IPS-NIHi11 (cell line): ENCODE measurements around the gene CLASP1.

ENCODE experiments used
- DNase-seq: peaks from one replicate; pipeline ENCODE4 v3.0.0; 2012; ENCODE audit warnings: mixed read lengths, low spot score

CLASP1 gene

DNA sequence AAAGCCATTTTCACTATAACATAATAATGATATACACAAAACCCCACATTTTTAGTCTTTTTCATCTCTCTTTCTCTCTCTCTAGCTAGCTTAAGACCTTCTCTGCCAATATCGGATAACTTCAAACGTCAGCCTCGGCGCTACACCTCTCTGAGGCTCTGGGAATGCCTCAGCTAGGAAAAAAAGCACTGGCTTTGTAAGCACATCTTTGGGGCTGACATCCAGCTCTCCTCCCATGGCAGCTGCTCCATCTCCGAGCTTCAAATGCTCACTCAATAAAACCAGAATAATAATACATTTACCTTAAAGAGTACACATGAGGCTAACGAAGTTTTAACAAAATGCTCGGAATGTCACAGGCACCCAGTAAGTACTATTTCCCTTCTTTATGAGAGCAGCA lies 107.8 kb downstream of the CLASP1 start:
- DNase-seq = no peak

DNA sequence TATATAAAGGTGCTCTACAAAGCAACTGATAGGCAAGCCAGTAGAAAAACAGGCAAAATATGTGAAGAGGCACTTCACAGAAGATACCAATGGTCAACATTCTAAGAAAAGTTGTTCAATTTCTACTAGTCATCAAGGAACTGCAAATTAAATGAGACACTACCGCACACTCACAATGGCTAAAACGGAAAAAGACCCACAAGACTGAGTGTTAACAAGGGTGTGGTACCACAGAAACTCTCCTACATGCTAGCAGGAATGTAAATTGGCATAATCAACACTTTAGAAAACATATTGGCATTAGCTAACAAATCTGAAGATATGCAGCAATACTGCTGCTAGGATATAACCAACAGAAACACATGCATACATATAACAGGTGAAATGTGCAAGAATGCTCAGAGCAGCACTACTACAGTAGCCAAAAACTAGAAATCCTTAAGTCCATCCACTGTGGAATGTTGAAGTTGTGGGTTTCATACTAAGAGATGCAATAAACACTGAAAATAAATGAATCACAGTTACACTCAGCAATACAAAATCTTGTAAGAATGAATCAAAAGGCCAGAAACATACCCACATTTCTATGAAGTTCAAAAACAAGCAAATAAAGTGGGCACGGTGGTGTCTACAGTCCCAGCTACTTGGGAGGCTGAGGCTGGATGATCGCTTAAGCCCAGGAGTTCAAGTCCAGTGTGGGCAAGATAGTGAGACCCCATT lies 109.4 kb downstream of the CLASP1 start:
- DNase-seq = no peak

DNA sequence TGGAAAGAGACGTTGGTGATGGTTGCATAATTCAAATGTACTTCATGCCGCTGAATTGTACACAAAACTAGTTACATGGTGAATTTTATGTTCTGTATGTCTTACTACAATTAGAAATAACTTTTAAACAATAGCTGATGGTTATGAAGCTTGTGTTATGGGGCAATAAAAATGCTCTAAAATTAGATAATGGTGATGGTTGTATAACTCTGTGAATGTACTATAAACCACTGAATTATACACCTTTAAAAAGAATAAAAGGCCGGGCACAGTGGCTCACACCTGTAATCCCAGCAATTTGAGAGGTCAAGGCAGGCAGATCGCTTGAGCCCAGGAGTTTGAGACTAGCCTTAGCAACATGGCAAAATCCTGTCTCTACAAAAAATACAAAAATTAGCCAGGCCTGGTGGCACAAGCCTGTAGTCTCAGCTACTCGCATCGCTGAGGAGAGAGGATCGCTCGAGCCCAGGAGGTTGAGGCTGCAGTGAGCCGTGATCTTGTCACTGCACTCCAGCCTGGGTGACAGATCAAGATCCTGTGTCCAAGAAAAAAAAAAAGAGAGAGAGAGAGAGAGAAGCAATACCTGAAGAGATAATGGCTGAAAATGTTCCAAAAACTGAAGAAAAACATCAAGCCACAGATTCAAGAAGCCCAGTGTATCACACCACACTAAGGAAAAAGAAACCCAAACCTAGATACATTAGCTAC lies 112.3 kb downstream of the CLASP1 start:
- no peak for DNase-seq

DNA sequence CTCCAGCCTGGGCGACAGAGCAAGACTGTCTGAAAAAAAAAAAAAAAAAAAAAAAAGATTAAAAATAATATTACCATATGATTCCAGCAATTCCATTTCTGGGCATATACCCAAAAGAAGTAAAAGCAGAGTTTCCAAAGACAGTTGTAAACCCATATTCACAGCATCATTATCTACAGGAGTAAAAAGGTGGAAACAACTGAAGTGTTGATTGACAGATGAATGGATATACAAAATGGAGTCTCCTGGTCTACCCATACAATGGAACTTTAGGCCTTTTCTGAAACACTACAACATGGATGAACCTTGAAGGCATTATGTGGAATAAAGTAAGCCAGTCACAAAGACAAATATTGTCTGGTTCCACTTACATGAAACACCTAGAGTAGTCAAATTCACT lies 112.9 kb downstream of the CLASP1 start:
- no peak for DNase-seq

DNA sequence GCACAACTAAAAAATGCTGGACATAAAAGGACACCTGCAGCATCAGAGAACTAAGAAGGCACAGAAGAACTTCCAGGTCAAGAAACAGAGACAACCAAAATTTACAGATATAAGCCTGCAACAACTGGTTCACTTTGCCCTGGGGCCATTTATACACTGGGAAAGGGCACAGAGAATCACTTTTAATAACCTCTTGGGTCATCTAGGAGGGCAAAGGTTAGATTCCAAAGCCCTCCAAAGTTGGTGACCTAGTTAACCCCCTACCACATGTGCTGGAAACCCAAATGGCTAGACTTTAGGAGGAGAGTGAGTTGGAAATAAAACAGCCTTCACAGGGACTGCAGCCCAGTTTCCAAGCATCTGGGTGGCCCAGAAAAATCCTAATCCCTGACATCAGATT lies 115.3 kb downstream of the CLASP1 start:
- DNase-seq = no peak

DNA sequence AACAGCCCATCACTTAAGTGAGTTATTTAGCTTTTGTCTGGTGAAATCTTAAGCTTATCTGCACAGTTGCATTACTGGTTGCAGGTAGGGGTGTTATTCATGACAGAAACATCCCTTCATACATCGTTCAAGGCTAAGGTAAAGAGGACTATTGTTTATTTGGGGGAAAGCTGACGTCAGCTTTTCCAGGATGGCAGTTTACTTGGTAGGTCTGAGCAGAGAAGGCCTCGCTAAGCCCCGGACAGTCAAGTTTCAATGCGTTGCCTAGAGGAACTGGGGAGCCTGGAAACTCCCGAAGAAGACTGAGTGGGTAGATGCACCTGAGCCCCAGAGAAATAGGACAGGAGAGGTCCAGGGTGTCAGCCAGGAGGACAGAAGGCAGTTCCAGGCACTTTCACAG lies 116.4 kb downstream of the CLASP1 start:
- DNase-seq = peak; percentile 58

DNA sequence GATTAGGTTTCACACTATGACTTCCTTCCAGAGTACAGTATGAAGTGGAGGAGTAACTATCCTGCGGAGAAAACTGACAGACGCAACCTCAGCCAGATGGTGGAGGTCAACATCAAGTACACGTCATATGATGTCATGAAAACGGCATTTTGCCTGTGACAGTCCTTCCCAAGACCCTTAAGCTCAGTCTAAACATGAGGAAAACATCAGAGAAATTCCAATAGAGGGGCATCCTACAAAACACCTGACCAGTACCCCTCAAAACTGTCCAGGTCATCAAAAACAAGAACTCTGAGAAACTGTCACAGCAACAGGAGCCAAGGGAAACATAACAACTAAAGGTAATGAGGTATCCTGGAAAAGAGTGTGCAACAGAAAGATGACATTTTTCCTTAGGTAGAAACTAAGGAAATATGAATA lies 116.9 kb downstream of the CLASP1 start:
- DNase-seq = no peak

DNA sequence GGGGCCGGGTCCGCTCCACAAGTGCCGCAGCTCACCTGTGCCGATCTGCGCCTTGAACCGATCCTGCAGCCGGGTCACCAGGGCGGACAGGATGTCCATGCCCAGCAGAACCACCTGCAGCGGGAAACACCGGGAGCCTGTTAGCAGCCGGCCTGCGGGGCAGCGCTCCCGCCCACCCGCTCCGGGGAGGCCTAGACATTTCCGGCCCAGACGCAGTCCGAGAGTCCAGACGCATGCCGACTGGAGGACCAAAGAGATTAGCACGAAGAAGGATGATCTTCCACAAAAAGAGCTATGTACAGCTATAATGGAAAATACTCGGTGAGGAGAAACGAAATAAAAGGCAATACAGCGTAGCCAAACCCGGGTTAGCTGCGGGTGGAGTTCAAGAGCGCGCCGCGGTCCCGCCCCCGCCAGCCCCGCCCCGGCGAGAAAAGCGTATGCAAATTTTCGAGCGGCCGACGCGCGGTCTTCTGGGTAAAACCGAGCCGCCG lies 119.0 kb downstream of the CLASP1 start:
- DNase-seq = peak; percentile 78

DNA sequence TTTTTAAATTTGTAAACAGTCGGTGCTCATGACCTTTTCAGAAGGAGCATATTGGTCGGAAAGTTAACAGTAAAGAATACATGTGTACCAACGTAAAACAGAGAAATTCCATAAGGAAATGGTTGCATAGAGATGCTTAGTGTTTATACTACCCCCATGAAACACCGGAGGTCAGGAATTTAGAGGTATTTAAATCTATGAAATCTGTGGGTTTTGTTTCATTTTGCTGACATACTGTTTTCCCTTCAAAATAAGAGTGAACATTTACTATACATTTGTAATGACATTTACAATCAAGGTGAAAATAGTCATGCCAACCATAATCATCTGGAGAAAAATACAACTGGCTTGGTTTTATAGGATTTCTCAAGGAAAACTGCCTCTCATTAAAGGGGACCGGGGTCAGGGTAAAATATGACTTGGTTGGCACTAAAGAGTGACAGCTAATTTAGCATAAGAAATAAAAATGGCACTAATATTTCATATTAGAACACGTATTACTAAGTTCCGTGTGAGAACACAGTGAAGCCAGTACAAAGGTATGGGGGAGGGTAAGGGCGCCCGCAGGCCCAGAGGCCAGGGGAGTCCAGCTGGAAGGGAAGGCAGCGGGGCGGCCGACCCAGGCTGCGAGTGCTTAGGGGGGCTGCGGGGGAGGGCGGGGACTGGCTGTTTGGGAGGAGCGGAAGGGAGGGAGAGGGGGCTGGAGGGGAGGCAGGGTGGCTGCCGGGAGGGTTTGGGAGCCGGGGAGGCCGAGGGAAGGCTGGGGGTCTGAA lies 119.6 kb downstream of the CLASP1 start:
- DNase-seq = peak; percentile 86

DNA sequence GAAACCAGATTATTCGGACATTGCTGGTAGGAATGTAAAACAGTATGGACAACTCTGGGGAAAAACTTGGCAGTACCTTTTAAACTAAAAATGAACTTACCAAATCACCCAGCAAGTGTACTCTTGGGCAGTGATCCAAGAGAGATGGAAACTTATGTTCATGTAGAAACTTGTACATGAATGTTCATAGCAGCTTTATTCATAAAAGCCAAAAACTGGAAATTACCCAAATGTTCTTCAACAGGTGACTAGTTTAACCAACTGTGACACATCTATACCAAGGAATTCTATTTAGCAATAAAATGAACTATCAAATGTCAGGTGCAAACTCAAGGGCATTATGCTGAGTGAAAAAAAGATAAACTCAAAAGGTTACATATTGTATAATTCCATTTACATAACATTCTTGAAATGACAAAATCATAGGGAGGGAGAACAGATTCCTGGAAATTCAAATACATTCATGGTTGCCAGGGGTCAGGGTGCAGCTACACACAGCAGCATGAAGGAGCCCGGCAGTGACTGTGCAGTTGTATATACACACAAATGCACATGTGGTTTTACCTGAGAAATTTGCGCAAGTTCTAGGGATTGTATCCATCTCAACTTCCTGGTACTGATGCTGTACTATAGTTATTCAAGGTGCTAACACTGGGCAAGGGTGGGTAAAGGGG lies 122.1 kb downstream of the CLASP1 start:
- no peak for DNase-seq

DNA sequence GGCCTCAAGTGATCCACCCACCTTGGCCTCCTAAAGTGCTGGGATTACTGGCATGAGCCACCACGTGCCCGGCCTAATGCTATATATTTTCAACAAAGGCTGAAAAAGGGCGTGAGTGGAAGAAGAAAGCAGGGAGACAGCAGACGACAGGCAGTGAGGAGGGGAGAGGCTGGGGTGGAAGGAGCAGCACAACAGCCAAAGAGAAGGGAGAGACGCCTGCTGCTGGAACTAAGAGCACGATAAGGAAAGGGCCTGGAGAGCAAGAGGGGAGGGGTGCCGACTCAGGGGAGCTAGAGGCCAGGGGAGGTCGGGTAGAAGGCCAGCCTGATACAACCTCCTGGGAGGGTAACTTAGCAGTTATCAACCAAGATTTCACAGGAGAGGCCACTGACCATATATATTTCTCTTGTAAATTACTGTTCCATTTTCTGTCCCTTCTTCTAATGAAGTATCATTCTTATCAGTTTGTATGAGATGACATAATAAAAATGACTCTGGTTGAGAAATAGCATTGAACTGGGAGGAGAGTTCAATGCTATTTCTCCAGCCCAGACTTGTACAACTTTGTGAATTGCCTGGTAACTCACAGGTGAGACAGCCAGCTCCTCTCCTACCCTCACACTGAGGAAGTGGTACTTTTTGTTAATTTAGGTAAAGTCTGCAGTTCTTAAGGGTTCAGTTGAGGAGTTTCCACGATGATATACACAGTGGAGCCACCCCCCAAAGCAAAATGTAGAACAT lies 124.4 kb downstream of the CLASP1 start:
- DNase-seq = peak; percentile 38

DNA sequence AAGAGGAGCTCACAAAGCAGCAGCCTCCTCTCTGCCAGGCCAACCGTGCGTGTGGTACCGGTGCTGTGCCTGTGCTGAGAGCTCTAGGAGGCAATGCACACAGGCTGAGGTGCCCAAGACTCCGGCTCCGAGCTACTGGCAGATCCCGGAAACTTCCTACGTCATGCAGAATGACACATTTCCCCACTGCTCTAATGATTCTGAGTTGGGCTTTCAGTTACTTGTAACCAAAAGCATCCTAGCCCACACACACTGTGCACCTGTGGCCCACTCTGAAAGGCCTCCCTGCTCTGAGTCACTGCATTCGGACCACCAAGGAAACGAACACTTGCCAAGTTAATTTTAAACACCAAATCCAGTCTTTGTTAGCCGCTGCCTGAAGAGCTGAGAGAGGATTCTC lies 127.9 kb downstream of the CLASP1 start:
- no peak for DNase-seq

DNA sequence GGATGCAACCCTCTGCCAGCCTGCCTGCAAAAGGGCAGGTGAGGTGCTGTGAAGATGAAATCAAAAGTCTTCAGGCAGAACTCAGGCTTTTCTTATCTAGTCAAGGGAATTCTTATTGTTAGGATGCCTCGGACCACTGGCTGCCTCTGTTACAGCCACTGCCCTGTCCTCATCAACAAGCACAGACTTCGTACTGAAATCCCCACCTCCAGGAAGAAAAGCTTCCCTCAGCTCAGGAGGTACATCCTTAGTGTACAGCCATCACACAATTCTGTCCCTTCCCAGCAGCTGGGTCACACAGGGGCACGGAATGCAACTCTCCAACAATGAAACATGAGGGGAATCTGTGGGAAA lies 128.6 kb downstream of the CLASP1 start:
- no peak for DNase-seq

DNA sequence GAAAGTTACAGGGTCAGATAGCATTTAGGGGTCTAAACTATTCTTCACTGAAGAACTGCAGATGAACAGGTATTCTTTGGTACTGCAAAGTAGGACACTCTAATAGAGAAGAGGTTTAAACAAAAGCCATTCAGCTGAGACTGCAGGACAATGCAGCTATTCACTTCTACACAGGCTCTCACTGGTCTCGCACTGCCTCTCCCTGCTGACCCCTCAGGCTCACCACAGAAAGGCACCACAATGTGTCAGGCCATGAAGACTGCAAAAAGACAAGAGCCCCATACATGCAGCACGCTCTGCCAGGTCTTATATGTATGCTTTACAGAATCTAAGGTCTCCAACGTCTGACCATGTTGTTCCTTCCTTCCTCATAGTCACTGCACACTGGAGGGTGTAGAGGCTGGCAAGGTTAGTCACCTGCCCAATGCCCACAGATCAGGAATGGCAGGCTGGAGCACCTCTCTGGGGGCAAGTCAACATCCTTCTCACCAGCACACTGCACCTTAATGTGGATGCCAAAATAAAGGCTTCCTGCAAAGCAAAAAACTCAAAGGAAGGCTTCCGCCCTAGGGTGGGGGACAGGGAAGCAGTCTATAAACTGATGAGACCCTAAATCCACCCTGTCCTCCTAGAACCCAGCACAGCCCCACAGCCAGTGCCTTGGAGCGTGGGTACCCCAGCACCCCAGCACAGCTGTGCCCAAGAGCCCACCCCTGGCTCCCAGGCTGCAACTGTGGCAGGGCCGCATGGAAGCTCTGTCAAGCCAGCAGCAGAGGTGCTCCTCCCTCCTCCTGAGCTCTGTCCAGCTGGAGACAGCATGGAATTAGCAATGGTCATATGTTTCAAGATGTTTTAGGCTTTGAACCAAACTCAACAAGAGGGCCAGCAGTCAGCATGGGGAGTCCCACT lies 129.3 kb downstream of the CLASP1 start:
- DNase-seq = no peak

DNA sequence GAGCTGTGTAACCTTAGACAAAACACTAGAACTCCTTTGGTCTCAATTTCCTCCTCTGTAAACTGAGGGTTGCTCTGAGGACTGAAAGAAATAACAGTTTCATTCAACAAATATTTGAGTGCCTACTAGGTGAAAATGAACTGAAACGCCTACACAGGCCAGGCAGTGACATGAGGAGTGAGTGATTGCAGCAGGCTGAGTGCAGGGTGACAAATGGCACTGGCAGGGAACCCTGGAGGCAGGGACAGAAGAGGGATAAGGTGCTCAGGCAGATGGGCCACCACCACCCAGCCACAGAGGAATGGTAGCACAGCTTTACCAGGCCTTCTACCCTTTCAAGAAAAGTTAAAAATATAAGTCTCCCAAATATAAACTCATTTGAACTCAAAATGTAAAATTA lies 130.1 kb downstream of the CLASP1 start:
- no peak for DNase-seq

DNA sequence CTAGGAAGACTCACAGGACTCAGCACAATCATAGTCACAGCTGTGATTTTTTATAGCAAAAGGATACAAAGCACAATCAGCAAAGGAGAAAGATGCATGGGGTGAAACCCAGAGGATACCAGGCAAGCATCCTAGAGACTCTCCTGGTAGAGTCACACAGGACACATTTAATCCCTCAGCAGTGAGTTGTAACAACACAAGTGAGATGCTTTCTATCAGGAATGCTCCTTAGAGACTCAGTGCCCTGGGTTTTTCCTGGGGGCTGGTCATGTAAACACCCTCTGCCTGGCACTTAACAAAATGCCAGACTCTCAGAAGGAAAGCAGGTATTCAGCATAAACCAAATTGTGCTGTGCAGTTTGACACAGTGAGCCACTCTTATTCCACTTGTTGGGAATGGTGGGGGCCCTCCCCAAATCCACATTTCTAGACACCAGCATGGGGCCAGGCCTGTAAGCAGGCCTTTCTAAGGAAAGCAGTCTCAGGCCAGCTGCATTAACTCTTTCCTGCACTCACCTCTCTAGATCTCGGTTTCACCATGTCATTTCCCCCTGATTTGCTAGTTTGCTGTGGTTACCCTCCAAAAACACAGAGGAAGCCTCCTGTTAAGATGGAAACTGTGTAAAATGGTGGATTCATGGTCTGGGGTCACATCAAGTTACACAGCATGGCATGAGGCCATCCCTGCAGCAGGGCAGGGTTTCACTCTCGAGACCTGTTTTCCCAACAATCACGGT lies 135.5 kb downstream of the CLASP1 start:
- no peak for DNase-seq

DNA sequence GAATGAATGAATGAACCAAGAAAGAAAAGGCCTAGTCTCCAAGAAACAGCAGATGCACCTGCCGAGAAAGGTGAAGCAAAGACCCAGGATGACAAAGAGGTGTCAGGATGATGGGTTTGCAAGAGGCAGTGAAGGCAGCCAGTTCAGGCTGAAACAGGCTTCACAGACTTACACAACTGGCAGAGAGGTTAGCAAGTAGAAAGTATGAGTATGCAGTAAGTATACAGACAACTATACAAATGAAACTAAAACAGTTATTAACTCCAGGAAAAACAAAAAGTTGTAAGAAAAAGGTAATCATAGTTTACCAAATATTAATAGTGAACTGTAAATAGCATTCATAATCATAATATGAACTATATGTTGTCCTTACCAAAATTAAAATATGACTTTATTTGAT lies 138.4 kb downstream of the CLASP1 start:
- DNase-seq = no peak

DNA sequence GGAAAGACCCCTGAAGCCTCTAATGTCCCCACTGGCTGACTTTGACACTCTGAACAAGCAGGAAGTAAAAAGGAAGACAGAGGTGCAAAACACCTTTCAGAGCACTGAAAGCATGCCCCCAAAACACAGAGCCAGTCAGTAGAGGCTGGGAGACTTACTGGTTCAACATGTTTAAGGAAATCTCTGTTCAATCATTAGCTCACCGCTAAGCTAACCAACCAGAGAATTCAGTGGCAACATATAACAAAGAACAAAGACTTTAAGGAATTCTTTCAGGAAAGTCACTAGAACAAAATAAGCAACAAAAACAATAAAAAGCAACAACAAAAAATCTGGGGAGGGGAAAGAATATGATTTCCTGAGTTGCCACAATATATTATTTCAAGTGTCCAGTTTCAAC lies 142.6 kb downstream of the CLASP1 start:
- DNase-seq = no peak

DNA sequence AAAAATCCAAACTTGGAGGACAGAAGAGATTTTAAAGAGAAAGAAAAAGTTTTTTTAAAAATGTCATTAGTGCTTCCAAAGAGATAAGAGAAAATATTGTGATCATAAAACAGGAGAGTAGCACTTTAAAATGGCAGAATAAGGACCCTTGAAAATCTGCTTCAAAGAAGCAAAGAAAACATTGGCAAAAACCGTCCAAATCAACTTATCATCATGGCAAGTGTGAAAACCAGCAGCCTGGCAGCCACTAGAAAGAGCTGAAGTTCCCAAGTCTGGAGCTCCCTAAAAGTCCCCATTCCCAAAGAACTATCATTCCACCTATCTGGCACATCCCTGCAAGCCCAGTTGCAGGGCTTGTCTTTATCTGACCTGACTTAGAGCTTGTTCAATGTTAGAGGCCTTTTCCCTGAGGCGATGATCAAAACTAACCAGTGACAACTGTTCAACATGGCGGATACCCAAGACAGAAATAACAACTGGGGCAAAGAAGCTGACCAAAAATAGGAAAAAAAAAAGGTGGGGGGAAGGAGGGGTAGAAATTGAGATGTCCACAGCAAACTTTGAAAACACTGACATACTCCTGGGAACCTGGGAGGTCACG lies 143.2 kb downstream of the CLASP1 start:
- DNase-seq = no peak

DNA sequence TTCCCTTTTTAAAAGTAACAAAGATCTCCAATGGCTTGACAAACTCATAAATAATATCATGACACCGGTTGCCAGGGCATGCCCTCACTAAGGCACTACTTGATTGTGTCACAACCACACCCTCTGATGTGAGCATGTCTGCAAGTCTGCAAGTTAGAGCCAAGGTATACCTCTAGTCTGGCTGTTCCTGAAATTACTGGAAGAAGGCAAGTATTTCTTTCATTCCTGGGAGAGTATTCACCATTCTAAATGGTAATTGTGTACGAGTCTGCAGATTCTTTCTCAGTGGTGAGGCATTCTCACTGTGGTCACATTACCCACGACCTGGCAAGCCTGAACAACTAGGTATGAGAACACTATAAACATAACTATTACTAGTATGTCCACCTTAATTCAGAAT lies 144.3 kb downstream of the CLASP1 start:
- DNase-seq = no peak
